Measurements from ENCODE around the gene MLXIPL.

The MLXIPL gene

GRCh38 chr7:73631558-73631957 is 7.2 kb upstream of the MLXIPL start:
- H3K4me3 ChIP-seq (ENCODE audit: low read depth, low read length) = no peak overlapping the region
- DNase-seq (ENCODE audit: low read depth) = no peak
- no peak for TF ChIP-seq CTCF (IDR thresholded peaks at IDR 0.05; ENCODE audit: insufficient read depth, low read depth, low read length, missing control alignments)

GRCh38 chr7:73628504-73628903 is 4.2 kb upstream of the MLXIPL start:
- no peak overlapping the region for H3K4me3 ChIP-seq (ENCODE audit: low read depth, low read length)
- TF ChIP-seq CTCF (IDR thresholded peaks at IDR 0.05; ENCODE audit: insufficient read depth, low read depth, low read length, missing control alignments) = no peak
- DNase-seq (ENCODE audit: low read depth) = no peak

GRCh38 chr7:73626814-73627213 is 2.5 kb upstream of the MLXIPL start:
- DNase-seq (ENCODE audit: low read depth) = no peak
- TF ChIP-seq CTCF (IDR thresholded peaks at IDR 0.05; ENCODE audit: insufficient read depth, low read depth, low read length, missing control alignments) = no peak
- H3K4me3 ChIP-seq (ENCODE audit: low read depth, low read length) = no peak overlapping the region

- no peak for DNase-seq (ENCODE audit: low read depth)
- no peak for TF ChIP-seq CTCF (IDR thresholded peaks at IDR 0.05; ENCODE audit: insufficient read depth, low read depth, low read length, missing control alignments)
- no peak overlapping the region for H3K4me3 ChIP-seq (ENCODE audit: low read depth, low read length)
Measured at GRCh38 chr7:73625276-73625675, 954 bp upstream of the MLXIPL start.

GRCh38 chr7:73624669-73625001 is 313 bp upstream of the MLXIPL start:
- no peak for TF ChIP-seq CTCF (IDR thresholded peaks at IDR 0.05; ENCODE audit: insufficient read depth, low read depth, low read length, missing control alignments)
- H3K4me3 ChIP-seq (ENCODE audit: low read depth, low read length) = no peak overlapping the region
- DNase-seq (ENCODE audit: low read depth) = no peak

GRCh38 chr7:73622909-73623797 is 1.2 kb downstream of the MLXIPL start:
- no peak for TF ChIP-seq CTCF (IDR thresholded peaks at IDR 0.05; ENCODE audit: insufficient read depth, low read depth, low read length, missing control alignments)
- no peak overlapping the region for H3K4me3 ChIP-seq (ENCODE audit: low read depth, low read length)
- no peak for DNase-seq (ENCODE audit: low read depth)

GRCh38 chr7:73622527-73622908 is 1.8 kb downstream of the MLXIPL start:
- no peak overlapping the region for H3K4me3 ChIP-seq (ENCODE audit: low read depth, low read length)
- DNase-seq (ENCODE audit: low read depth) = no peak
- no peak for TF ChIP-seq CTCF (IDR thresholded peaks at IDR 0.05; ENCODE audit: insufficient read depth, low read depth, low read length, missing control alignments)
